ENCODE data around the gene OAS1. TPM values are rescaled to one million over a fixed set of nuclear protein-coding genes. Genes with fewer than 3 reads are reported as not detected.

Gene OAS1
- total RNA-seq, 1 donor from 2014 or later, result 14.0 TPM

DNA sequence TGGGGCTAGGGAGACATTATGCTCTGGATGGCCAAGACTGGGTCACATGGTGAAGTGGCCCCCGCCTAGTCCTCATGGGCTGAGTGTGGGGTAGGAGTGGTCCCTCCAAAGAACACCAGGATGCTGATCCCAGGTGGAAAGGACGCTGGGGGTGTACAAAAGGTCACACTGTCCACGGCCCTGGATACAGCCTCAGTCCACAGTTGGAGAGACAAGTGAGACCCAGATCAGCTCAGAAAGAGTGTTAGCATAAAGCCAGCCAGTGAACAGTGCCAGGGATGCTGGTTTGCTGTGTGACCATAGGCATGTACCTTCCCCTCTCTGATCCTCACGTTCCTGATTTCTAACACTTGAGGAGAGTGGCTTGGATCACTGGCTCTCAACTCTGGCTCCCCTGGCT, 58.2 kb downstream of the OAS1 start:
- no peak for DNase-seq (ENCODE audit: low read depth)

DNA sequence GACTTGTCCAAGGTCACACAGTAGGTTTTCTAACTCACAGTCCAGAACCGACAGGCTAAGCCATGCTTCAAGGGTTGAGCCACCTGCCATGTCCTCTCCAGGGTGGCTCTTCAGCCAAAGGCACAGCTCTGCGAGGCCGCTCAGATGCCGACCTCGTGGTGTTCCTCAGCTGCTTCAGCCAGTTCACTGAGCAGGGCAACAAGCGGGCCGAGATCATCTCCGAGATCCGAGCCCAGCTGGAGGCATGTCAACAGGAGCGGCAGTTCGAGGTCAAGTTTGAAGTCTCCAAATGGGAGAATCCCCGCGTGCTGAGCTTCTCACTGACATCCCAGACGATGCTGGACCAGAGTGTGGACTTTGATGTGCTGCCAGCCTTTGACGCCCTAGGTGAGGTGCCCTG, 58.9 kb downstream of the OAS1 start:
- DNase-seq (ENCODE audit: low read depth), result no peak

DNA sequence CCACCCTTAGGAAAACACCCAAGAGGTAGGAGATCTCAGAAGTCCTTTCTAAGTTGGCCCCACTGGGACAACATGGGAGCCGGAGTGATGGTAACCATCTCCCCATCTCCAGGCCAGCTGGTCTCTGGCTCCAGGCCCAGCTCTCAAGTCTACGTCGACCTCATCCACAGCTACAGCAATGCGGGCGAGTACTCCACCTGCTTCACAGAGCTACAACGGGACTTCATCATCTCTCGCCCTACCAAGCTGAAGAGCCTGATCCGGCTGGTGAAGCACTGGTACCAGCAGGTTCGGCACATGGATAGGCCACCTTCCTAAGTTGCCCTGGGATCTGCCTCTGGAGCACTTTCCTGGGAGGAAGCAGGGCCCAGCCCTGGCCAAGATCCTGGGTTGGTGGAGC, 60.5 kb downstream of the OAS1 start:
- no peak for DNase-seq (ENCODE audit: low read depth)

DNA sequence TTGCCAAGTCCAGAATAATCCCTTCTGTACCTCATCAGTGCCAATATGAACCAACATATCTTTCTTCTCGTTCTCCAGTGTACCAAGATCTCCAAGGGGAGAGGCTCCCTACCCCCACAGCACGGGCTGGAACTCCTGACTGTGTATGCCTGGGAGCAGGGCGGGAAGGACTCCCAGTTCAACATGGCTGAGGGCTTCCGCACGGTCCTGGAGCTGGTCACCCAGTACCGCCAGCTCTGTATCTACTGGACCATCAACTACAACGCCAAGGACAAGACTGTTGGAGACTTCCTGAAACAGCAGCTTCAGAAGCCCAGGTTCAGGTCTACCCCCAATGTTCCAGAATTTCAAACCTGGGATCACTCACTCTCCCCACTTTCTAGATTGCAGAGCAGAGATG, 61.1 kb downstream of the OAS1 start:
- no peak for DNase-seq (ENCODE audit: low read depth)

Other genes with a start within 250 kb of the OAS1 start
- gene RPH3A, start 115.2 kb upstream of the OAS1 start, total RNA-seq, result not detected in 2 replicates
- 4.7 and 7.1 TPM in 2 replicates for gene OAS3, start 31.5 kb downstream of the OAS1 start, total RNA-seq
- gene OAS2, start 71.6 kb downstream of the OAS1 start, total RNA-seq, result 5.6 and 9.1 TPM in 2 replicates
- 0.13 TPM in 1 of 2 replicates, not detected in the other for gene DTX1, start 149.8 kb downstream of the OAS1 start, total RNA-seq
- gene RASAL1, start 228.8 kb downstream of the OAS1 start, total RNA-seq, result not detected in 2 replicates
- gene CFAP73, start 242.8 kb downstream of the OAS1 start, total RNA-seq, result not detected in 2 replicates